Chondrocyte (in vitro differentiated cells): ENCODE data around the gene TSC22D1. TPM values are rescaled to one million over a fixed set of nuclear protein-coding genes. Genes with fewer than 3 reads are reported as not detected.

Experiments
- DNase-seq: peaks from one replicate; pipeline ENCODE4 v3.0.0; 2021; ENCODE audit warnings: mixed read lengths, low spot score
- H3K27ac Mint-ChIP-seq: one replicate; pipeline ENCODE4 v1.8.0; 2021; ENCODE audit warnings: mild to moderate bottlenecking, moderate library complexity, mixed read lengths; ENCODE audit not compliant: unreplicated experiment
- H3K27me3 Mint-ChIP-seq: 2 replicates; pipeline ENCODE4 v1.8.0; 2021; ENCODE audit warnings: low read depth, mixed read lengths
- H3K36me3 Mint-ChIP-seq: 2 replicates; pipeline ENCODE4 v1.8.0; 2021; ENCODE audit warnings: low read depth, mixed read lengths
- H3K4me1 Mint-ChIP-seq: 2 replicates; pipeline ENCODE4 v1.8.0; 2021; ENCODE audit warnings: low read depth, mild to moderate bottlenecking, mixed read lengths
- H3K4me3 Mint-ChIP-seq: one replicate; pipeline ENCODE4 v1.8.0; 2021; ENCODE audit warnings: mild to moderate bottlenecking, moderate library complexity, mixed read lengths; ENCODE audit not compliant: unreplicated experiment
- H3K9me3 Mint-ChIP-seq: 2 replicates; pipeline ENCODE4 v1.8.0; 2021; ENCODE audit warnings: low read depth, mixed read lengths
- CTCF ChIP-seq: fragments of 200-600 bp; sonication (generic); IDR thresholded peaks from 2 replicates; pipeline ENCODE4 v1.5.0; 2021; ENCODE audit warnings: antibody characterized with exemption, mild to moderate bottlenecking, moderate library complexity
- total RNA-seq: library from RNA; stranded (reverse); gene quantifications from 3 replicates; pipeline ENCODE4 v1.2.1, GENCODE V29; 2021

The TSC22D1 gene
- total RNA-seq, 1 donor from 2014 or later: 125 TPM

GRCh38 chr13:44425815-44426078 is 150.4 kb downstream of the TSC22D1 start:
- H3K9me3 Mint-ChIP-seq: peaks cover 7% of the 10 kb centered on the region
- H3K4me3 Mint-ChIP-seq: no peak overlapping the region
- H3K36me3 Mint-ChIP-seq: peaks cover 3% of the 10 kb centered on the region
- H3K27ac Mint-ChIP-seq: no peak overlapping the region
- H3K27me3 Mint-ChIP-seq: no peaks in the 10 kb centered on the region
- no peak for TF ChIP-seq CTCF
- DNase-seq: no peak
- no peaks in the 10 kb centered on the region for H3K4me1 Mint-ChIP-seq

- DNase-seq: no peak
- Mint-ChIP-seq H3K27me3 (no peaks in the 10 kb centered on the region), H3K4me3 (no peak overlapping the region), H3K36me3 (peaks cover 3% of the 10 kb centered on the region), H3K9me3 (peaks cover 7% of the 10 kb centered on the region), H3K27ac (no peak overlapping the region), H3K4me1 (no peaks in the 10 kb centered on the region)
- no peak for TF ChIP-seq CTCF
Measured at GRCh38 chr13:44425041-44425814, 150.9 kb downstream of the TSC22D1 start.

- H3K36me3 Mint-ChIP-seq: peaks cover 3% of the 10 kb centered on the region
- no peaks in the 10 kb centered on the region for H3K4me1 Mint-ChIP-seq
- H3K27ac Mint-ChIP-seq: no peak overlapping the region
- no peak for DNase-seq
- no peak for TF ChIP-seq CTCF
- peaks cover 7% of the 10 kb centered on the region for H3K9me3 Mint-ChIP-seq
- no peaks in the 10 kb centered on the region for H3K27me3 Mint-ChIP-seq
- H3K4me3 Mint-ChIP-seq: no peak overlapping the region
Measured at GRCh38 chr13:44423824-44424223, 152.3 kb downstream of the TSC22D1 start.

DNA sequence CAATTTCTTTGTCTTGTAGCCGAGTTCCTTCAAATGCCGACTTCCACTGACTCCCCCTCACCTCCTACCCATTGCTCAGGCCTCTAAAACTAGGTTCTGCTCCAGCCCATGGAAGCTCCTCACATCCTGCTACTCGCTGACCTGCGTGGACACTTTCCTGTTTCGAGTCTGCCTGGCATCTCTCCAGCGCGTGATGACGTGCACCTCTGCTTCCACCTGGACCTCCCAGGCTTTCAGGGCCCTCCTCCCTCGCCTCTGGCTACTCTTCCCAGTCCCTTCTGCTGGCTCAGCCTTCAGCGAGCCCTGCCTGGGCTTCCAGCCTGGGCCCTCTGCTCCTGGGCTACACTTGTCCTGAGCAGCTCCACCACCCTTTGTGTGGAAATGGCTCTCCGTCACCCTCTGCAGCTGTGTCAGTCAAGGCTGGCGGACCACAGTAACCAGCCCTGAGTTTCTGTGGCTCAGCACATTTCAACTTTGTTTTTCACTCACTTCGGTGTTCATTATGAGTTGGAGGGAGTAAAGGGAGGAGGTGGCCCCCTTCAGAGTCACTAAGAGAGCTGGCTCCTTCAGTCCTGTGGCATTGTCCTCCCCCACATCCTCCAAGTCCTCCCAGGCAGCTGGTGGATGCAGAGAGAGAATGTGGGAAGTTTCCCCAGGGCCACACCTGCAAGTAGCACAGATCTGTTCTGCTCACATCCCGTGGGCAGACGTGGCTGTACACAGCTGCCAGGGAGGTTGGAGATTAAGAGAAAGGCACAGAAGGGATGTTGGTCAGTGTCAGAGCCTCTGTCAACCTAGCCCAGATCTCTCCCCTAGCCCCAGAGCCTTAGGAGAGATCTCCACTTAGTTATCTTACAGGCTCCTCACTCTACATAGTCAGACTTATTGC is 153.1 kb downstream of the TSC22D1 start:
- DNase-seq: no peak
- no peak for TF ChIP-seq CTCF
- H3K27ac Mint-ChIP-seq: no peak overlapping the region

GRCh38 chr13:44421853-44422525 is 154.1 kb downstream of the TSC22D1 start:
- H3K27ac Mint-ChIP-seq: no peak overlapping the region

More for the DNA sequence above, 153.1 kb downstream of the TSC22D1 start:
- Mint-ChIP-seq H3K36me3 (peaks cover 3% of the 10 kb centered on the region), H3K4me3 (no peak overlapping the region), H3K27me3 (no peaks in the 10 kb centered on the region), H3K9me3 (peaks cover 4% of the 10 kb centered on the region), H3K4me1 (no peaks in the 10 kb centered on the region)

More at GRCh38 chr13:44421853-44422525, 154.1 kb downstream of the TSC22D1 start:
- H3K9me3 Mint-ChIP-seq: no peaks in the 10 kb centered on the region
- no peaks in the 10 kb centered on the region for H3K36me3 Mint-ChIP-seq
- H3K4me3 Mint-ChIP-seq: no peak overlapping the region
- H3K4me1 Mint-ChIP-seq: peaks cover 4% of the 10 kb centered on the region
- TF ChIP-seq CTCF: no peak
- no peaks in the 10 kb centered on the region for H3K27me3 Mint-ChIP-seq
- no peak for DNase-seq
